GM19324 (cell line): ENCODE data around the gene LIF.
"Not testable (repeated sequence)": the region's sequence is repeated elsewhere in the genome, so short reads cannot be mapped to it uniquely, and the experiment has no call there.

ENCODE experiments used
- ATAC-seq: cut with Tn5 transposase; IDR thresholded peaks from one replicate; pipeline ENCODE4 v1.9.1; 2021; ENCODE audit warnings: mild to moderate bottlenecking, moderate library complexity; ENCODE audit not compliant: unreplicated experiment, low FRiP score

LIF gene

DNA sequence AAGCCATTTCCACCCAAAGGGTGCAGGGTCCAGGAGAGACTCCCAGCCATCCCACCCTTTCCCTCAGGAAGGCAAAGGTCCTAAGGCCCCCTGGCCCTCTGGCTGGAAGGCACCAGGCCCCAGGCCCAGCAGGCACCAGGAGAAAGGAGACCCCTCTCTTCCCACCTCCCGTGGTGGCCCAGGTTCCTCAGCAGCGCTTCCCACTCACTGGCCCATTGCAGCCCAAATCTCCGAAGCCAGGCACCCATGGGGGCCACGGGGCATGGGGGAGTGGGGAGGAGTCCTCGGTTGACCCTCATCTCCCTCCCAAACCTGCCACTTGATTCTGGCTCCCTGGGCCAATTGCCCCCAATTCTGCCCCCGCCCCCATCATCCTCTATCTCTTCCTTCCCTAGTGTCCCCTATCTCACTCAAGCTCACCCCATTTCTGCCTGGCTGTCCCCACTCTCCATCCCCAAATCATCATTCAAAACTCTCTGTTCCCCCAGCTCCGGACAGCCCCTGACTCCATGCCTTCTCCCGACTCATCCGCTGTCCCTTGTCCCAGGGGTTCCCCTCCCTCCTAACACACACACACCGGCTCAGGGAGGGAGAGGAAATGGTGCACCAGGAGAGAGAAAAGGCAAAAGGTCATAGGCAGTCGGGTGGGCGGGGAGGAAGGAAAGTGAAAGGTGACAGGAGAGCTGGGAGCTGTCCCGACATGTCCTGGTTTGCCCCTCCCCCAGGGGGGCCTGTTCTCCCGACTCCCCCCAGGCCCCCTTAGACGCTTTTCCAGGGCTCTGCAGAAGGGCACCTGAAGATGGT, 1.2 kb downstream of the LIF start:
- ATAC-seq, result no peak

DNA sequence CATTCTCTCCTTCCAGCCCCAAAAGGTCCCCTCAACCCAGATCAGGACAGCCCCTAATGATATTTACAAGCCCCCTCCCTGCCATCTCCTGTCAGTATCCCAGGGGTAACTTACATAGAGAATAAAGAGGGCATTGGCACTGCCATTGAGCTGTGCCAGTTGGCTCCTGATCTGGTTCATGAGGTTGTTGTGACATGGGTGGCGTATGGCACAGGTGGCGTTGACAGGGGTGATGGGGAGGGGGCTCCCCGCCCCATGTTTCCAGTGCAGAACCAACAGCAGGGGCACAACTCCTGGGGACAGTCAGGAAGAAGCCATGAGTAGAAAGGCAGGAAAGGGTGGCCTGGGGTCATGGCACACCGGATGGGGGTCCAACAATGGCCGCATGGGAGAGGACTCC, 1.9 kb downstream of the LIF start:
- ATAC-seq, result no peak

GRCh38 chr22:30244066-30244465, 2.5 kb downstream of the LIF start:
- no peak for ATAC-seq

DNA sequence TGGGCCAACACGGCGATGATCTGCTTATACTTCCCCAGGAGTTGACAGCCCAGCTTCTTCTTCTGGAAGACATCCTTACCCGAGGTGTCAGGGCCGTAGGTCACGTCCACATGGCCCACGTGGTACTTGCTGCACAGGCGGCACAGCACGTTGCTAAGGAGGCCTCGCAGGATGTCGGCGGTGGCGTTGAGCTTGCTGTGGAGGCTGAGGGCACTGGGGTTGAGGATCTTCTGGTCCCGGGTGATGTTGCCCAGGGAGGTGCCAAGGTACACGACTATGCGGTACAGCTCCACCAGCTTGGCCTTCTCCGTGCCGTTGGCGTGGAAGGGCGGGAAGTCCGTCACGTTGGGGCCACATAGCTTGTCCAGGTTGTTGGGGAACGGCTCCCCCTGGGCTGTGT, 2.9 kb downstream of the LIF start:
- no peak for ATAC-seq

- ATAC-seq, result no peak
Measured at GRCh38 chr22:30241576-30242371, 4.8 kb downstream of the LIF start.

GRCh38 chr22:30240541-30241417, 5.8 kb downstream of the LIF start:
- no peak for ATAC-seq

- ATAC-seq, result no peak
Measured at GRCh38 chr22:30239488-30240405, 6.8 kb downstream of the LIF start.

DNA sequence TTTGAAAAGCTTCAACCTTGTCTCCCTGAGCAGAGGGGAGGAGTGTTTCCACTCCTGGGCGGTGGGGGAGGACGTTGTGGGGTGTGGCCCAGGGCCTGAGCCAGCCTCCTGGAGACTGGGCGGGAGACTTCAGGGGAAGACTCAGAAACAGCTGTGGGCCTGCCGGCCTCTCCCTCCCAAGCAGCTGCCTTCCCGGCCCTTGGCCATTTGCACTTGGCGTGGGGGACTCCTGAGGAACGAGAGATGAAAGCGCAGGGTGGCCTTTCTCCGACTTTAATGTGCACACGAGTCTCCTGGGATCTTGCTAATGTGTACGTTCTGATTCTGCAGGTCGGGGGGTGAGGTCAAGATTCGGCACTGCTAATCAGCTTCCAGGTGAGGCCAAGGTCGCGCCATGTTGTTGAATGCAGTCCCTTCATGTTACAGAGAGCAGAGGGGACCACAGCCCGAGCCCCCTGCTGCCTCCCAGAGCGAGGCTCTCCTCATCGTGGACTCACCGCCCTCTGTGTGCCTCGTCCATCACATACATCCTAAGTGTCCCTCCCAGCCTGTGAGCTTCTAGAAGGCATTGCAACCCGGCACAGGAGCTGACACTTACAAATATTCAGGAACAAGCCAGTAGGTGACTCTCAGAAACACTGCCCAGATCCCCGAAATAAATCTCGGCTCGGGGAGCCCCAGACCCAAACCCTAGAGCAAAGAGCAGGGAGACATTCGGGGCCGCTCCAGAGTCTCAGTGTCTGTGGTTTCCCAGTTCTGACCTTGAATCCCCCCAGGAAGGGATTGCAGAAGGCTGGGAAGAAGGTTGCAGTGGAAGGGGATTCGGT, 7.7 kb downstream of the LIF start:
- ATAC-seq, result no peak

DNA sequence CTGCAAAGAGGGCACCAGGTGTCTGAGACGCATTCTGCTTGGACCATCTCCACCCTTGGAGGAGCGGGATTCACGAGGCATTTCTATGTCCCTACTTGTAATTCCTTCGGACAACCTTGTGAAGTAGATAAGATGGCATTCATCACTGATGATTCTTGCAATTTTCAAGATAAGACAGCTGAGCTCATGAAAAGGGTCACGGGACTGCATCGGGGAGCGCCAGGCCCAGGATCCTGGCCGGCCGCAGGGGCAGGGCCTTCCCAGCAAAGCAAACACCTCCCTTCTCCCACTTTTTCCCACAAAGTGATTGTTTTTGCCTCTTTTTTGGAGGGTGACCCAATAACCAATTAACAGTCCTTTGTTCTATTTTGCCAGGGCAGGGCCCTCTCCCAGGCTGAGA, 8.4 kb downstream of the LIF start:
- no peak for ATAC-seq

DNA sequence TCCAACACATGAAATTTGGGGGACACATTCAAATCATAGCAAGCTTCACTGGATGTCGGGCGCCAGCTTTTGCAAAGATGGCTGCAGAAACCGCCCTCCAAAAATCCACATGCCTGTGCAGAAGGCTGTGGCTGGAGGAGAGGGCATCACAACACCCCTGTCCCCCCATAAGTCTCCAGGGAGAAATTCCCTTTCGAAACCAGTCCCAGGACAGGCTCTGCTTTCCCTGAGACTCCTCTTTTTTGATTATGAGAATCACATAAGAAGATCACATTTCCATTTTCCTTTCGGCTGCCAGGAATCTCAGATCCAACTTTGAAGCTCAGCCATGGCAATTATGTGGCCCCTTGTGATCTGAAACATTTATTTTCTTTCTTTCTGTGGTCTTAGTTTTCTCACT, 9.7 kb downstream of the LIF start:
- ATAC-seq, result no peak

DNA sequence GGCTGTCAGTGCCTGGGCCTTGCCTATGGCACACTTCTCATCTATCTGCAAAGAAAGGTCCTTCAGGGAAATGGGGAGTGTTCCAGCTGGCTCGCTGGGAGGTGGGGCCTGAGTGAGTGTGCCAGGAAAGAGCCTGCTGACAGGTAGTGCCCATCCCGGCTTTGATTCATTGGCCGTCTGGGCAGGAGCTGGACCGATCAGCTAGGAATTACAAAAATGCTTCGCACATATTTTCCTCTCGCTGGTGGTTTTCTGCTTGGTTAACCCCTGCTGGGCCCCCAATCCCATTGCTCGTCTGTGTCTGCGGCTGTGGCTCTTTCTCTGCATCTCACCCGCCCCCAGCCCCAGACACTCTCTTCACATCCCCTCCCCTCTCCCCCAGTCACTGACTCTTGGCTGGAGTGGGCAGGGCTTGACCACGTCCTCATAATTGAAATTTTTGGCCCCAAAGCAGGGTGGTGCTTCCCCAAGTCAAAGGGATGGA, 10.8 kb downstream of the LIF start:
- ATAC-seq, result no peak

- no peak for ATAC-seq
Measured at GRCh38 chr22:30234786-30235470, 11.6 kb downstream of the LIF start.

DNA sequence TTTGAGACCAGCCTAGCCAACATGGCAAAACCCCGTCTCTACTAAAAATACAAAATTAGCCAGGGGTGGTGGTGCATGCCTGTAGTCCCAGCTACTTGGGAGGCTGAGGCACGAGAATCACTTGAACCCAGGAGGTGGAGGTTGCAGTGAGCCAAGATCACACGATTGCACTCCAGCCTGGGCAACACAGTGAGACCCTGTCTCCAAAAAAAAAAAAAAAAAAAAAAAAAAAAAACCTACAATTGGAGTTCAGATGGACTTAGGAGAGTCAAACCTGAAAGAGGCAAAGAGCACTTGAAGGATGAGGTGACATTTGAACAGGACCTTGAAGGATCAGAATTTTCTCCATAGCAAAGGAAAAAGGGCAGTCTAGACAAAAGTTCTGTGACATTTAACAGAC, 12.2 kb downstream of the LIF start:
- not testable (repeated sequence) for ATAC-seq

DNA sequence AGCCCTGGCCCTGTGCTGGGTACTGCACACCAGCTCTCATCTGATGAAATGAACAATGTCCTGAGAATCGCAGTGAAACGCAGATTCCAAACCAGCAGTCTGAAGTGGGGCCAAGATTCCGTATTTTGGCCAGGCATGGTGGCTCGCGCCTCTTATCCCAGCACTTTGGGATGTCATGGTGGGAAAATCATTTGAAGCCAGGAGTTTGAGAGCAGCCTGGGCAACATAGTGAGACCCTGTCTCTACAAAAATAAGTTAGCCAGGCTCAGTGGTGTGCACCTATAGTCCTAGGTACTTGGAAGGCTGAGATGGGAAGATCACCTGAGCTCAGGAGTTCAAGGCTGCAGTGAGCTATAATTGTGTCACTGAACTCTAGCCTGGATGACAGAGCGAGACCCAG, 13.0 kb downstream of the LIF start:
- ATAC-seq, result no peak

GRCh38 chr22:30232716-30233218, 13.8 kb downstream of the LIF start:
- ATAC-seq, result no peak

DNA sequence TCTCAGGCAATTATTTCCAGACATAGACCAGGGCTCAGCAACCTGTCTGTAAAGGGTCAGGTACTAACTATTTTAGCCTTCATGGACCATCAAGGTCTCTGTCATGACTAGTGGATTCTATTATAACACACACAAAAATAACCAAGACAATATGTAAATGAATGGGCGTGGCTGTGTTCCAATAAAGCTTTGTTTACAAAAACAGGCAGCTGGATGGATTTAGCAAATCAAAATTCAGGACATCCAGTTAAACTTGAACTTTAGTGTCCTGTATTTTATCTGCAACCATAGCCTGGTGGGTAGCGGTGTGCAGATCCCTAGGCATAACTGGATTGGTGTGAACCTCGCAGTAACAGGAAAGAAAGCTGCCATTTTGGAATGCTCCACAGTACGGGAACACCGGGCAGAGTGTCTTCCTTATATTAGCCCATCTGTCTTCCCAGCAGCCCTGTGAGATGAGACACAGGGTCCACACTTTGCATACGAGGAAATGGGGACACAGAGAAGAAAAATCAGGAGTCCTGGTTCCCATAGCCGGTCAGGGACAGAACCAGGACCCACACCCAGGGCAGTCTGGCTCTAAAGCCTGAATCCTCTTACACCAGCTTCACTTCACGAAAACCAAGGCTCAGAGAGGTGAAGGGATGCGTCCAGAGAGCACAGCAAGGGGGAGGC, 15.6 kb downstream of the LIF start:
- no peak for ATAC-seq

GRCh38 chr22:30230330-30230729, 16.2 kb downstream of the LIF start:
- ATAC-seq, result no peak
